Endothelial cell of umbilical vein (primary cell): ENCODE data around the gene CIAO3. TPM values are rescaled to one million over a fixed set of nuclear protein-coding genes. Genes with fewer than 3 reads are reported as not detected.

Experiments used
- BruUV-seq: library from RNA; stranded (reverse); fragments of 400-500 nt; replicated peaks from 2 replicates; lab custom pipeline; 2021; lab: Mats Ljungman, UMichigan
- CTCF ChIA-PET: fragments of 300-600, 350-600 bp; sonication (Branson Sonifier 250); formaldehyde crosslinking; loops from one replicate; lab custom pipeline; 2021; ENCODE audit warnings: antibody characterized with exemption, inconsistent platforms; lab: Charles Lee
- POLR2A ChIA-PET: fragments of 300-600, 350-600 bp; sonication (Branson Sonifier 250); formaldehyde crosslinking; loops from one replicate; lab custom pipeline; 2021; ENCODE audit warnings: antibody characterized with exemption, inconsistent platforms; lab: Charles Lee
- DNase-seq: peaks from one replicate; pipeline ENCODE4 v3.0.0-alpha.2; 2011; ENCODE audit warnings: low read depth, low spot score
- FAIRE-seq: peaks from 2 replicates; lab custom pipeline; 2011; peaks lifted over from hg19 to GRCh38; lab: Jason Lieb, UNC
- H2AFZ ChIP-seq: 2 replicates; pipeline ENCODE4 v1.6.0; 2012; ENCODE audit warnings: low read depth, low read length, control low read depth, inconsistent platforms
- H3K27ac ChIP-seq: 2 replicates; pipeline ENCODE4 v1.5.1; 2011; ENCODE audit warnings: low read depth, mild to moderate bottlenecking, control low read depth, low read length, moderate library complexity; ENCODE audit not compliant: insufficient read depth
- H3K27me3 ChIP-seq, 2 experiments: 2 replicates each; pipeline versions ENCODE4 v1.6.0 to v1.6.1; 2011; ENCODE audit warnings: low read length in 2 of 2, mixed read lengths in 1 of 2; ENCODE audit not compliant: control insufficient read depth in 2 of 2, insufficient read depth in 2 of 2
- H3K36me3 ChIP-seq, 2 experiments: 2 replicates in 1 of 2; 3 replicates in 1 of 2; pipeline ENCODE4 v1.5.1; 2011; ENCODE audit warnings: low read length in 2 of 2, mild to moderate bottlenecking in 1 of 2, moderate library complexity in 1 of 2; ENCODE audit not compliant: control insufficient read depth in 2 of 2, insufficient read depth in 2 of 2; ENCODE audit errors: extremely low read depth in 1 of 2
- H3K4me1 ChIP-seq: 3 replicates; pipeline ENCODE4 v1.5.1; 2011; ENCODE audit warnings: mild to moderate bottlenecking, low read length; ENCODE audit not compliant: control insufficient read depth, insufficient read depth; ENCODE audit errors: extremely low read depth
- H3K4me2 ChIP-seq: 2 replicates; pipeline ENCODE4 v1.6.1; 2011; ENCODE audit warnings: low read length, control low read depth, mixed read lengths; ENCODE audit not compliant: insufficient read depth
- H3K4me3 ChIP-seq, 3 experiments: fragments of 200-600 bp in 1 of 3; sonication (generic), shearing (Covaris generic) in 1 of 3; replicated peaks in 1 of 3; 2 replicates each; pipeline ENCODE4 v1.5.1; 2011 to 2016; ENCODE audit warnings: control low read depth in 3 of 3, low read length in 3 of 3, mild to moderate bottlenecking in 2 of 3, inconsistent platforms in 1 of 3, low read depth in 1 of 3, moderate library complexity in 1 of 3; ENCODE audit not compliant: insufficient read depth in 1 of 3
- H3K79me2 ChIP-seq: 2 replicates; pipeline ENCODE4 v1.6.0; 2012; ENCODE audit warnings: low read length, inconsistent platforms; ENCODE audit not compliant: control insufficient read depth, insufficient read depth
- H3K9ac ChIP-seq: replicated peaks from 2 replicates; pipeline ENCODE3; 2011; ENCODE audit warnings: low read length, control low read depth; ENCODE audit not compliant: insufficient read depth; ENCODE audit errors: extremely low read depth
- H3K9me1 ChIP-seq: replicated peaks from 3 replicates; pipeline ENCODE4 v1.6.0; 2011; ENCODE audit warnings: mild to moderate bottlenecking, low read length; ENCODE audit not compliant: control insufficient read depth, insufficient read depth; ENCODE audit errors: extremely low read depth
- H3K9me3 ChIP-seq: replicated peaks from 2 replicates; pipeline ENCODE4 v1.5.1; 2012; ENCODE audit warnings: low read length, inconsistent platforms; ENCODE audit not compliant: control insufficient read depth, insufficient read depth
- H4K20me1 ChIP-seq: replicated peaks from 2 replicates; pipeline ENCODE3; 2011; ENCODE audit warnings: mild to moderate bottlenecking, low read length; ENCODE audit not compliant: control insufficient read depth, insufficient read depth; ENCODE audit errors: extremely low read depth
- EZH2 ChIP-seq: IDR thresholded peaks from 2 replicates; pipeline ENCODE4 v1.6.1; 2012; ENCODE audit warnings: borderline replicate concordance, low read depth, mild to moderate bottlenecking, moderate library complexity, low read length, inconsistent platforms; ENCODE audit not compliant: severe bottlenecking
- FOS ChIP-seq: IDR thresholded peaks from 2 replicates; pipeline ENCODE4 v1.6.1; 2011; ENCODE audit warnings: mild to moderate bottlenecking, low read length, moderate library complexity, borderline replicate concordance; ENCODE audit not compliant: insufficient read depth
- GATA2 ChIP-seq: IDR thresholded peaks from 2 replicates; pipeline ENCODE4 v1.7.0; 2011; ENCODE audit warnings: low read depth, mild to moderate bottlenecking, moderate library complexity, mixed read lengths, low read length; ENCODE audit not compliant: insufficient read length, insufficient read depth
- JUN ChIP-seq: IDR thresholded peaks from 2 replicates; pipeline ENCODE4 v1.6.1; 2011; ENCODE audit warnings: borderline replicate concordance, low read depth; ENCODE audit not compliant: insufficient read length, insufficient read depth
- MAX ChIP-seq: IDR thresholded peaks from 2 replicates; pipeline ENCODE4 v1.6.1; 2011; ENCODE audit not compliant: insufficient read depth, insufficient read length
- MYC ChIP-seq: IDR thresholded peaks from one replicate; pipeline ENCODE4 v1.6.1; 2011; ENCODE audit warnings: mild to moderate bottlenecking, low read depth, low read length
- POLR2A ChIP-seq: IDR thresholded peaks from 2 replicates; pipeline ENCODE4 v1.6.1; 2012; ENCODE audit warnings: low read depth, mild to moderate bottlenecking, control low read depth, low read length
- POLR2AphosphoS5 ChIP-seq: IDR thresholded peaks from 2 replicates; pipeline ENCODE4 v1.6.1; 2012; ENCODE audit warnings: low read depth, mild to moderate bottlenecking, control low read depth, low read length, moderate library complexity; ENCODE audit not compliant: insufficient read depth
- dilution Hi-C: fragments of 300-500 bp; cut with MboI; formaldehyde crosslinking; loops from one replicate; pipeline ENCODE4 v1.15.0; 2019; ENCODE audit warnings: low sequenced_read_pairs; ENCODE audit not compliant: extremely low pct_ligation_motif_present
- intact Hi-C: fragments of 100-400 bp; cut with micrococcal nuclease; formaldehyde crosslinking; loops from one replicate; pipeline ENCODE4 v1.10.0; 2022
- polyA plus RNA-seq, 4 experiments: library from polyadenylated mRNA; depleted of rRNA in 3 of 4; stranded (reverse) in 3 of 4; unstranded in 1 of 4; fragments of >200 nt; gene quantifications; 2 replicates each; pipeline versions ENCODE4 v1.2.1 to v1.2.3, GENCODE V29; 2011 to 2012; ENCODE audit warnings: missing spikeins in 1 of 4
- total RNA-seq: library from RNA; stranded (reverse); gene quantifications from 2 replicates; pipeline ENCODE4 v1.2.3, GENCODE V29; 2021

CIAO3 gene
- total and polyA plus RNA-seq, 2 donors (not counting 3 experiments of a cell fraction or from before 2014, with no cell fraction given), result 23.1 to 33.8 TPM

- TF ChIP-seq MAX, result no peak
- peak; percentile 71 for TF ChIP-seq EZH2
- no peak overlapping the region for H3K9ac ChIP-seq
- POLR2A ChIA-PET, result interaction anchor here (0.6 kb wide), 1 partner anchor 364 kb away, joined by 6 read pairs; no protein-coding TSS in a partner anchor
- no peak overlapping the region for H3K4me3 ChIP-seq
- no peaks in the 10 kb centered on the region for H3K9me1 ChIP-seq
- no peaks in the 10 kb centered on the region for H3K79me2 ChIP-seq
- no peaks in the 10 kb centered on the region for H4K20me1 ChIP-seq
- H3K36me3 ChIP-seq, result no peaks in the 10 kb centered on the region
- dilution Hi-C loops (no loop called here), intact Hi-C loops (no loop called here)
- CTCF ChIA-PET, result interaction anchor here (1.4 to 2.7 kb wide), 3 partner anchors 15 to 80 kb away, joined by 3 to 8 read pairs (median 4); partner anchors contain the start of genes ANTKMT and WDR24
- H3K9me3 ChIP-seq, result no peaks in the 10 kb centered on the region
- BruUV-seq, result no TSS peak
- peaks cover 39 to 44% of the 10 kb centered on the region in 2 experiments for H3K27me3 ChIP-seq
- H3K4me2 ChIP-seq, result no peak overlapping the region
- FAIRE-seq, result no peak
- no peaks in the 10 kb centered on the region for H3K4me1 ChIP-seq
- no peak for DNase-seq
- H3K27ac ChIP-seq, result no peak overlapping the region
- H2AFZ ChIP-seq, result no peak overlapping the region
Measured at GRCh38 chr16:704552-705380, 36.0 kb downstream of the CIAO3 start.

GRCh38 chr16:704047-704446 lies 36.8 kb downstream of the CIAO3 start:
- Histone ChIP-seq H3K27me3 (peaks cover 39 to 44% of the 10 kb centered on the region in 2 experiments), H2AFZ (no peak overlapping the region), H3K36me3 (no peaks in the 10 kb centered on the region), H3K9me3 (no peaks in the 10 kb centered on the region), H3K9me1 (no peaks in the 10 kb centered on the region), H3K9ac (no peak overlapping the region), H3K4me1 (no peaks in the 10 kb centered on the region), H3K79me2 (no peaks in the 10 kb centered on the region), H3K4me3 (no peak overlapping the region), H3K27ac (no peak overlapping the region), H3K4me2 (no peak overlapping the region), H4K20me1 (no peaks in the 10 kb centered on the region)
- ChIA-PET POLR2A (no interaction called here), CTCF (interaction anchor here (0.7 to 2.7 kb wide), 5 partner anchors 11 to 81 kb away, joined by 3 to 10 read pairs (median 4); partner anchors contain the start of genes ANTKMT, METRN and WDR24)
- BruUV-seq, result no TSS peak
- intact Hi-C loops (no loop called here), dilution Hi-C loops (no loop called here)
- TF ChIP-seq POLR2AphosphoS5, result no peak
- TF ChIP-seq POLR2A, result no peak
- no peak for TF ChIP-seq MYC
- TF ChIP-seq MAX, result no peak
- TF ChIP-seq GATA2, result no peak
- no peak for TF ChIP-seq FOS
- no peak for TF ChIP-seq EZH2
- no peak for TF ChIP-seq JUN
- DNase-seq, result no peak
- no peak for FAIRE-seq
